HEK293T (cell line): ENCODE measurements around the gene NSD1.

Source experiments
- CTCF ChIA-PET: fragments of 350-600 bp; formaldehyde crosslinking; extraction: SDS; loops from one replicate; lab custom pipeline; 2021; ENCODE audit warnings: antibody characterized with exemption, inconsistent platforms; lab: Yijun Ruan, JAX
- POLR2A ChIA-PET: fragments of 350-600 bp; formaldehyde crosslinking; extraction: SDS; loops from one replicate; lab custom pipeline; 2020; ENCODE audit warnings: antibody characterized with exemption, inconsistent platforms; lab: Yijun Ruan, JAX
- DNase-seq: peaks from one replicate; pipeline ENCODE4 v3.0.0; 2012; ENCODE audit warnings: mixed read lengths; ENCODE audit errors: extremely low spot score
- ARNT ChIP-seq: fragments of 450-650 bp; IDR thresholded peaks from 2 replicates; pipeline ENCODE4 v1.6.1; 2017; ENCODE audit warnings: mild to moderate bottlenecking
- BHLHE40 ChIP-seq: fragments of 450-650 bp; IDR thresholded peaks from 2 replicates; pipeline ENCODE4 v1.6.1; 2016; ENCODE audit warnings: mild to moderate bottlenecking, moderate library complexity, borderline replicate concordance
- CTBP1 ChIP-seq: fragments of 450-650 bp; IDR thresholded peaks from 2 replicates; pipeline ENCODE4 v1.6.1; 2016; ENCODE audit warnings: borderline replicate concordance
- ELF4 ChIP-seq: fragments of 450-650 bp; IDR thresholded peaks from 2 replicates; pipeline ENCODE4 v1.6.1; 2017; ENCODE audit warnings: antibody characterized with exemption
- FOXA1 ChIP-seq: fragments of 450-650 bp; IDR thresholded peaks from 2 replicates; pipeline ENCODE4 v1.6.1; 2016; ENCODE audit warnings: mild to moderate bottlenecking
- FOXK2 ChIP-seq: fragments of 450-650 bp; IDR thresholded peaks from 2 replicates; pipeline ENCODE4 v1.6.1; 2016; ENCODE audit warnings: mild to moderate bottlenecking
- FOXM1 ChIP-seq: fragments of 450-650 bp; IDR thresholded peaks from 2 replicates; pipeline ENCODE4 v1.6.1; 2017; ENCODE audit warnings: mild to moderate bottlenecking, borderline replicate concordance
- HDGF ChIP-seq: fragments of 450-650 bp; IDR thresholded peaks from 2 replicates; pipeline ENCODE4 v1.6.1; 2017; ENCODE audit warnings: antibody characterized with exemption, borderline replicate concordance
- L3MBTL2 ChIP-seq: fragments of 450-650 bp; conservative IDR thresholded peaks from 2 replicates; pipeline ENCODE4 v1.6.1; 2016; ENCODE audit warnings: mild to moderate bottlenecking
- LEF1 ChIP-seq: fragments of 450-650 bp; IDR thresholded peaks from 2 replicates; pipeline ENCODE4 v1.6.1; 2017; ENCODE audit warnings: mild to moderate bottlenecking, borderline replicate concordance
- NFRKB ChIP-seq: fragments of 450-650 bp; IDR thresholded peaks from 2 replicates; pipeline ENCODE4 v1.6.1; 2016; ENCODE audit warnings: mild to moderate bottlenecking, moderate library complexity
- SP1 ChIP-seq: fragments of 450-650 bp; IDR thresholded peaks from 2 replicates; pipeline ENCODE4 v1.6.1; 2017
- SUZ12 ChIP-seq: fragments of 450-650 bp; IDR thresholded peaks from 2 replicates; pipeline ENCODE4 v1.6.1; 2016; ENCODE audit warnings: mild to moderate bottlenecking
- TARDBP ChIP-seq: fragments of 450-650 bp; IDR thresholded peaks from 2 replicates; pipeline ENCODE4 v1.6.1; 2016
- ZNF384 ChIP-seq: fragments of 450-650 bp; IDR thresholded peaks from 2 replicates; pipeline ENCODE4 v1.6.1; 2016
- TF ChIP-seq, protein P1 (sequence below): fragments of 450-650 bp; IDR thresholded peaks from 2 replicates; pipeline ENCODE4 v1.6.1; 2016

The NSD1 gene

DNA sequence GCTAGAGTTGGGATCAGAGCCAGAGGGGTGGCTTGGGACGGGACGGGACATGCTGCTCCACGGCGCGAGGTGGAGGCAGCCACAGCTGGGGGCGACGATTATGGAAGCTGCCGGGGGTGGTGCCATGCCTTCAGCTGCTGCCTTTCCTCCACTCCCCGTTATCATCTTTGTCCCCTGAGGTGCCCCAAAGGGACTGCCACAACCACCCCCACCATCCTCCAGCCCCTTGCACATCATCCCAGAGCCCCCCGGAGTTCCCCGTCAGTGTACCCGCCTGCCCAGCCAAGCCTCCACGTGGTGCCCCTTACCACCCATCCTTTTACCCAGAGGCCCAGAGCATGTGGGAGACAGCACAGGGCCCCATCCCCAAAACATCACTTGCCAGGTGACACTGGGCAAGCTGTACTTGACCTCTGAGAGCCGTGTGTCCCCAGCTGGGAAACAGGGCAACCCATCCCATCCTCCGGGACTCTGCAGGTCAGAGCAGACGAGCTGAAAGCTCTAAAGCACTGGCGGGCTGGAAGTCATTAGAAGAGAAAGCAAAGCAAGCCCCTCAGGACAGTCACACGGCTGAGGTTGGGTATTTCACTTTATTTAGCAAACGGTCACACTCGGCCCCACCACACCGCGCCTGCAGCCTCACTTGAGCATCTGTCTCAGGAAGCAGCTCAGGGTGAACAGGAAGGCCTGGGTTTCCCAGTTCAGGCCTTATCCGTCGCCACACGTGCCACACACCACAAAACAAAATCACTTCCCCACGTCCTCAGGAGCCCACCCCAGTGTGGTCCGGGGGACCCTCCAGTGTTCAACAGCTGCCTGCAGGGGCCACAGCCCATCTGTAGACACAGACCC is 197.6 kb downstream of the NSD1 start:
- ChIA-PET POLR2A (interaction anchor here (0.8 to 1.3 kb wide), 3 partner anchors 19 to 95 kb away, joined by 3 to 6 read pairs (median 6); partner anchors contain the start of gene LMAN2), CTCF (no interaction called here)
- TF ChIP-seq CTBP1, result no peak
- TF ChIP-seq FOXK2, result no peak
- TF ChIP-seq SUZ12, result no peak
- TF ChIP-seq ELF4, result no peak
- no peak for TF ChIP-seq HDGF
- DNase-seq, result no peak

DNA sequence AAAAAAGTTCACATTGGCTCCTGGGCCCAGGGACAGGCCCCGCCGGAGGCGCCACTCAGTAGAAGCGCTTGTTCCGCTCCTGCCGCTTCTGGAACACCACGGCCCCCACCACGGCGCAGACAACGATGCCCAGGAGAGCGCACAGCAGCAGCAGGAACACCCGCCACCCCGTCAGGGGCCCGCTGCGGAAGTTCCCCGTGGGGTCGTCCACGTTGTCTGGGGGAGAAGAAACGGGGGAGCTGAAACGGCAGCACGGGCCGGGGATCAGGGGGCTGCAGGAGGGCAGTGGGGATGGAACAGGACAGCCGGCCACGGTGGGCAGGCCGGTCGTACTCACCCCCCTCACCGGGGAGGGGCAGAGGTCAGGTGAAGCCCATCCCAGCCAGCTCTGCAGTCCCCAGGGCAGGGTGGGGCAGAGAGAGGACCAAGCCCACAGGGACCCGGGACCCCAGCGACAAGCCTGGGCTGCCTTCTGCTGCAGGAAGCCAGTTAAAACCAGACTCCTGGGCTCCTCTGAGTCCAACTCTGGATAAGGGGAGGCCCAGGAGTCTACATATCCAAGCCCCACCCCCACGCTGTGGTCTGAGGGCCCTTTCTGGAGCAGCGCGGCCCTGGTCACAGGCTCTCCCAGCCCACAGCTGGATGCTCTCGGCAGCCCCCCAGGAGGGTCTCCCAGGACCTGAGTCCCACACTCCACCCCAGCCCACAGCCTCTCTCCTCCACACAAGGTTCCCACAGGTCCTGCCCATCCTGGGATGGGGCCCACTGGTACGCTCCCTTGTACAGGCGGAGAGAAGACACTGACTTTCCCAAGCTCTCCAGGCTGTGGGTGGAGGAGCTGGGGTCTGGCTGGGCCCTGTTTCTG is 198.7 kb downstream of the NSD1 start:
- TF ChIP-seq, protein P1, sequence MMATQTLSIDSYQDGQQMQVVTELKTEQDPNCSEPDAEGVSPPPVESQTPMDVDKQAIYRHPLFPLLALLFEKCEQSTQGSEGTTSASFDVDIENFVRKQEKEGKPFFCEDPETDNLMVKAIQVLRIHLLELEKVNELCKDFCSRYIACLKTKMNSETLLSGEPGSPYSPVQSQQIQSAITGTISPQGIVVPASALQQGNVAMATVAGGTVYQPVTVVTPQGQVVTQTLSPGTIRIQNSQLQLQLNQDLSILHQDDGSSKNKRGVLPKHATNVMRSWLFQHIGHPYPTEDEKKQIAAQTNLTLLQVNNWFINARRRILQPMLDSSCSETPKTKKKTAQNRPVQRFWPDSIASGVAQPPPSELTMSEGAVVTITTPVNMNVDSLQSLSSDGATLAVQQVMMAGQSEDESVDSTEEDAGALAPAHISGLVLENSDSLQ, result no peak
- TF ChIP-seq TARDBP, result no peak
- no peak for TF ChIP-seq FOXA1
- no peak for TF ChIP-seq L3MBTL2
- TF ChIP-seq HDGF, result no peak
- TF ChIP-seq FOXK2, result no peak
- no peak for TF ChIP-seq LEF1
- TF ChIP-seq SUZ12, result no peak
- no peak for TF ChIP-seq ARNT
- no peak for TF ChIP-seq BHLHE40
- TF ChIP-seq CTBP1, result no peak
- no peak for TF ChIP-seq NFRKB
- no peak for TF ChIP-seq ZNF384
- no peak for TF ChIP-seq SP1
- TF ChIP-seq ELF4, result no peak
- no peak for TF ChIP-seq FOXM1
- CTCF ChIA-PET, result no interaction called here
- no peak for DNase-seq
- POLR2A ChIA-PET, result interaction anchor here (1.3 kb wide), 1 partner anchor 19 kb away, joined by 6 read pairs; the partner anchor contains the start of gene LMAN2

DNA sequence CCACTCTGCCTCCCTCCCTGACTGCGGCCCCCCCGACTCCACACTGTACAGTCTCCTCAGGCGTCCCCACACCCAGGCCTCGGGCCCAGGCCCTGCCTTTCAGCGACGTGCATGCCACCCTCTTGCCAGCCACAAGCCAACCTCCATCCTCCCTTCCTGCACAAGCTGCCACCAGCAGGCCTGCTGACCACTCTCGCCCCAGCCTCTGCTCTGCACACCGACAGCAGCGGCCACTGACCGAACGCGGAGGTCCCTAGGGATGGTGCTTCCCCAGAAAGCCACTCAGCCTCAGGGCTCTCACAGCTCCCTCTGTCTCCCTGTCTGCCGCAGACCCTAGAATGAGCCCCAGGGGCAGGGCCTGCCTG is 199.3 kb downstream of the NSD1 start:
- CTCF ChIA-PET, result no interaction called here
- POLR2A ChIA-PET, result no interaction called here
- no peak for TF ChIP-seq LEF1
- TF ChIP-seq FOXM1, result no peak
- TF ChIP-seq FOXA1, result no peak
- TF ChIP-seq SP1, result no peak
- TF ChIP-seq ZNF384, result no peak
- no peak for DNase-seq

DNA sequence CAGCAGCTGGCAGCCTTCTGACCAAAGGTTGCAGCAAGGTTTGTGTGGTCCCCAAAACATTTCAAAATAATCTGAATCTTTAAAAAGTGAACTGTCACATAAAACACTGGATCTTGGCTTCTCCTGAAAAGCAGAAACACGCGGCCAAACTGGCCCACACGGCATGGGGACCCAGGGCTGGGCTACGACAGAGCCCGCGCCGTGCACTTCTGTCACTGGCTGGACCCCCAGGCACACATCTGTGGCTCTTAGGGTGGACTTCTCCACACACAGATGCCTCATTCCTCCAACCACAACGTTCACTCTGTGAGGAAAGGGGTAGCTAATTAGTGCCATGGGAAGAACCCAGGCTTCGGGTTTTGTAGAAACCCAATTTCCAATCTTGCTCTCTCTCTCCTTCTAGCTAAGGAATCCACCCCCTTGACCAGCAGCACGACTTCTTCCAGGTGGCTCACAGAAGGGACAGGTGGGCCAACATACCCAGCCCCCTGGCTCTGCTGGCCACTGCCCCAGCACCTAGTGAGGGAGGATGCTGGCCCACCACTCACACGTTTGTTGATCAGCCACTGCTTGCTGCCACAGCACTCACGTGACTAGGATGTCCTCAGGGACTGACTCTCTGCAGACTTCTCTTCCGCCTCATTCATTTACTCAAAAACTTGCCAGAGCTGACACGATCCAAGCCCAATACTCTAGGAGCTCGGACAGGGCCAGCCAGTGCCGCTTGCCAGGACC is 200.0 kb downstream of the NSD1 start:
- ChIA-PET POLR2A (no interaction called here), CTCF (no interaction called here)
- no peak for TF ChIP-seq L3MBTL2
- TF ChIP-seq CTBP1, result no peak
- TF ChIP-seq, protein P1, result no peak
- TF ChIP-seq FOXK2, result no peak
- no peak for TF ChIP-seq ZNF384
- TF ChIP-seq NFRKB, result no peak
- TF ChIP-seq LEF1, result no peak
- TF ChIP-seq HDGF, result no peak
- no peak for DNase-seq

DNA sequence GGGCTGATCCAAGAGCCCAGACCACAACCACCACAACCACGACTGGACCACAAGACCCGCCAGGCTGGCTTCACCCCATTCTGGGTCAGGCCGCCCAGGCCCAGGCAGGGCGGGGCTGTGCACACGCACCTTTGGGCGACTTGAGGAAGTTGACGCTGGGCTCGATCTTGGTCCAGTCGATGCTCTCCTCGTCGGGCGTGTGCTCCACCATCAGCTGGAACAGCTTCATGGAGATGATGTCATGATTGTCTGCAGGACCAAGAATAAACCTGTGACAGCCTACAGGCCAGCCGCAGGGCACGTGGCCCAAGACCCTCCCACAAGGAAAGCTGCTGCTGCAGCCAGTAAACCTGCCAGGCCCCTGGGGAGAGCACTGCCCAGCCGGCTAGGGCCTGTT is 200.6 kb downstream of the NSD1 start:
- CTCF ChIA-PET, result no interaction called here
- no peak for DNase-seq
- TF ChIP-seq TARDBP (no peak), ELF4 (no peak), FOXK2 (no peak), NFRKB (no peak), HDGF (no peak), CTBP1 (no peak), BHLHE40 (no peak), L3MBTL2 (no peak), SUZ12 (no peak), ZNF384 (no peak)
- TF ChIP-seq, protein P1, result no peak
- POLR2A ChIA-PET, result interaction anchor here (1.9 kb wide), 1 partner anchor 18 kb away, joined by 7 read pairs; the partner anchor contains the start of gene LMAN2
